ENCODE data around the gene CSTB.
A peak's percentile ranks its signal among the peaks of the same experiment; 100 is the strongest.

Gene CSTB

GRCh38 chr21:43783098-43783700 is 7.1 kb upstream of the CSTB start:
- H3K9me3 ChIP-seq (ENCODE audit: control insufficient read depth, insufficient read depth, low read length), result no peaks in the 10 kb centered on the region
- H3K4me1 ChIP-seq (ENCODE audit: control insufficient read depth, insufficient read depth, low read length), result no peaks in the 10 kb centered on the region
- no peak overlapping the region for H3K4me3 ChIP-seq (ENCODE audit: low read depth, low read length)
- H3K27me3 ChIP-seq (ENCODE audit: control insufficient read depth, insufficient read depth, low read length), result no peaks in the 10 kb centered on the region
- no peak overlapping the region for H3K9ac ChIP-seq (ENCODE audit: low read depth, low read length)
- H3K36me3 ChIP-seq (ENCODE audit: control insufficient read depth, insufficient read depth, low read length), result no peaks in the 10 kb centered on the region

GRCh38 chr21:43782431-43783097 is 6.5 kb upstream of the CSTB start:
- H3K36me3 ChIP-seq (ENCODE audit: control insufficient read depth, insufficient read depth, low read length), result no peaks in the 10 kb centered on the region
- no peaks in the 10 kb centered on the region for H3K27me3 ChIP-seq (ENCODE audit: control insufficient read depth, insufficient read depth, low read length)
- H3K4me1 ChIP-seq (ENCODE audit: control insufficient read depth, insufficient read depth, low read length), result no peaks in the 10 kb centered on the region
- H3K9ac ChIP-seq (ENCODE audit: low read depth, low read length), result no peak overlapping the region
- no peaks in the 10 kb centered on the region for H3K9me3 ChIP-seq (ENCODE audit: control insufficient read depth, insufficient read depth, low read length)
- no peak overlapping the region for H3K4me3 ChIP-seq (ENCODE audit: low read depth, low read length)

- Histone ChIP-seq H3K4me1 (ENCODE audit: control insufficient read depth, insufficient read depth, low read length) (no peaks in the 10 kb centered on the region), H3K9me3 (ENCODE audit: control insufficient read depth, insufficient read depth, low read length) (no peaks in the 10 kb centered on the region), H3K9ac (ENCODE audit: low read depth, low read length) (no peak overlapping the region), H3K4me3 (ENCODE audit: low read depth, low read length) (no peak overlapping the region), H3K36me3 (ENCODE audit: control insufficient read depth, insufficient read depth, low read length) (no peaks in the 10 kb centered on the region), H3K27me3 (ENCODE audit: control insufficient read depth, insufficient read depth, low read length) (no peaks in the 10 kb centered on the region)
Measured at GRCh38 chr21:43781846-43782245, 5.7 kb upstream of the CSTB start.

DNA sequence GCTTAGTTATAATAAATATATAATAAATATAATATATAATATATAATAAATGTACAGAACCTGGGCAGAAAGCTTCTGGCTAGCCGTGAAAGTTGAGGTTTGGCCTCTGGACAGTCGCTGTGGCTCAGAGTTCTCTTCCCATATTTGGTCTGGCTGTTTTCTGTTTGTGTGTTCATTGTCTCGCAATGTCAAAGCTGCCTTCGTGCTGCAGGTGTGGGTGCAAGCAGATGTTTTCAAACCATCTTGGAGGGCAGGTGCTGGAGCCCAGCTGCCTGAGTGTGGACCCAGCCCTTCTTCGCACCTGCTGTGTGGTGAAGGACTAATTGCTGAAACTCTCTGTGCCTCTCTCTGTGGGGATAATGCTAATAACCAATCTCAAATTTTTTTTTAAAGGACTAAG is 3.6 kb upstream of the CSTB start:
- Histone ChIP-seq H3K36me3 (ENCODE audit: control insufficient read depth, insufficient read depth, low read length) (no peaks in the 10 kb centered on the region), H3K4me3 (ENCODE audit: low read depth, low read length) (no peak overlapping the region), H3K4me1 (ENCODE audit: control insufficient read depth, insufficient read depth, low read length) (peaks cover 2% of the 10 kb centered on the region), H3K9ac (ENCODE audit: low read depth, low read length) (no peak overlapping the region), H3K9me3 (ENCODE audit: control insufficient read depth, insufficient read depth, low read length) (no peaks in the 10 kb centered on the region), H3K27me3 (ENCODE audit: control insufficient read depth, insufficient read depth, low read length) (no peaks in the 10 kb centered on the region)

- H3K9ac ChIP-seq (ENCODE audit: low read depth, low read length), result no peak overlapping the region
- no peak overlapping the region for H3K4me3 ChIP-seq (ENCODE audit: low read depth, low read length)
- no peaks in the 10 kb centered on the region for H3K27me3 ChIP-seq (ENCODE audit: control insufficient read depth, insufficient read depth, low read length)
- H3K4me1 ChIP-seq (ENCODE audit: control insufficient read depth, insufficient read depth, low read length), result peaks cover 2% of the 10 kb centered on the region
- peaks cover 7% of the 10 kb centered on the region for H3K36me3 ChIP-seq (ENCODE audit: control insufficient read depth, insufficient read depth, low read length)
- no peaks in the 10 kb centered on the region for H3K9me3 ChIP-seq (ENCODE audit: control insufficient read depth, insufficient read depth, low read length)
Measured at GRCh38 chr21:43778469-43779335, 2.6 kb upstream of the CSTB start.

DNA sequence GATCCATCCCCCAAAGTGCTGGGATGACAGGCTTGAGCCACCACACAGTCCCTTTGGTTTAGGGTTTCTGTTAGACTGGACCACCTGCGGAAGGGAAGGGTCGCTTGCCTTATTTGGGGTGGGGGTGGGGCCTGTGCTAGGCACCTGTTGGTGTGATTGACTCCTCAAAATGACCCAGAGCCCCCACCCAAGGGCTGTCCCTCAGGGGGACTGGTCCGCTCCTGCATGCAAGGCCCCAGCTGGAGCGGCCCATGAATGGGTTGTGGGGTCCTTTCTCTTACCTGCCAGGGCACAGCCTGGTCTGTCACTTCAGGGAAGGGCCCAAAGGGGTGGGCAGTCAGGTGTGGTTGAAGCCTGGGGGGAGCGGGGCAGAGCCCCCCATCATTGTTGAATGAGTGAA is 1.8 kb upstream of the CSTB start:
- Histone ChIP-seq H3K36me3 (ENCODE audit: control insufficient read depth, insufficient read depth, low read length) (peaks cover 13% of the 10 kb centered on the region), H3K4me1 (ENCODE audit: control insufficient read depth, insufficient read depth, low read length) (peaks cover 2% of the 10 kb centered on the region), H3K4me3 (ENCODE audit: low read depth, low read length) (no peak overlapping the region), H3K27me3 (ENCODE audit: control insufficient read depth, insufficient read depth, low read length) (no peaks in the 10 kb centered on the region), H3K9me3 (ENCODE audit: control insufficient read depth, insufficient read depth, low read length) (no peaks in the 10 kb centered on the region), H3K9ac (ENCODE audit: low read depth, low read length) (no peak overlapping the region)

DNA sequence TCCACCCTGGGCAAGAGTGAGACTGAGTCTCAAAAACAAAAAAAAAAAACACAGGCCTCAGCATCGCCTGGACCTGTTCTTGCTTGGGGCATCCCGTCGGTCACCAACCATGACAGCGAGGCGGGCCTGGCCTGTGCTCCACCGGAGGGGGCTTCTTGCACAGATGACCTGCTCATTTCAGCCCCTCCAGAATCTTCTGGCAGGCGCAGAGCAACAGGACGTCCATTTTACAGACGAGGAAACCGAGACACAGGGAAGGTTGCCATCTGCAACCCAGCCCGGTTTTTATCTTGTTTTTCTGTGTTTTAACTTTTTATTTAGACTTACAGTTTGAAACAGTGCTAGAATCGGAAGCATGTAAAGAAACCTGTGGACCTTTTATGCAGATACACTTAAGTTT is 918 bp downstream of the CSTB start:
- Histone ChIP-seq H3K9ac (ENCODE audit: low read depth, low read length) (no peak overlapping the region), H3K27me3 (ENCODE audit: control insufficient read depth, insufficient read depth, low read length) (no peaks in the 10 kb centered on the region), H3K4me3 (ENCODE audit: low read depth, low read length) (peak overlapping the region; percentile 78), H3K36me3 (ENCODE audit: control insufficient read depth, insufficient read depth, low read length) (peaks cover 13% of the 10 kb centered on the region), H3K9me3 (ENCODE audit: control insufficient read depth, insufficient read depth, low read length) (no peaks in the 10 kb centered on the region), H3K4me1 (ENCODE audit: control insufficient read depth, insufficient read depth, low read length) (peaks cover 2% of the 10 kb centered on the region)

DNA sequence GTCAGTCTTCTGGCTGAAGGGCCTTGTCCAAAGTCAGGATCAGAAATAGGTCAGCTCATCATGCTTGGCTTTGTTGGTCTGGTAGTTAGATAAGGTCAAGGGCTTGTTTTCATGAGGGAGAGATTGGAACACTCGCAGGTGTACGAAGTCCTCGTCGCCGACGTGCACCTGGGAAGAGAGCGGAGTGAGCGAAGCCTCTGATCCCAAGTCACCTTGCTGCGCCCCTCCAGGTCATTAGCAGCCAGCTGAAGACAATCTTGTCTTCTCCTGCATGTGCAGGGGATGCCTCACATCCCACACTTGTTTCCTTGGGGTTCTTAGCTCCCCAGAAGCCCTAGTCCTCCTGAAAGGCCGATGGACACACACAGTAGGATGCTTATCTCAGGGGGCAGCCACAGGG is 1.9 kb downstream of the CSTB start:
- no peaks in the 10 kb centered on the region for H3K9me3 ChIP-seq (ENCODE audit: control insufficient read depth, insufficient read depth, low read length)
- H3K36me3 ChIP-seq (ENCODE audit: control insufficient read depth, insufficient read depth, low read length), result peaks cover 13% of the 10 kb centered on the region
- no peaks in the 10 kb centered on the region for H3K27me3 ChIP-seq (ENCODE audit: control insufficient read depth, insufficient read depth, low read length)
- peaks cover 2% of the 10 kb centered on the region for H3K4me1 ChIP-seq (ENCODE audit: control insufficient read depth, insufficient read depth, low read length)
- no peak overlapping the region for H3K4me3 ChIP-seq (ENCODE audit: low read depth, low read length)
- no peak overlapping the region for H3K9ac ChIP-seq (ENCODE audit: low read depth, low read length)

- Histone ChIP-seq H3K36me3 (ENCODE audit: control insufficient read depth, insufficient read depth, low read length) (peaks cover 13% of the 10 kb centered on the region), H3K4me1 (ENCODE audit: control insufficient read depth, insufficient read depth, low read length) (peaks cover 2% of the 10 kb centered on the region), H3K27me3 (ENCODE audit: control insufficient read depth, insufficient read depth, low read length) (no peaks in the 10 kb centered on the region), H3K4me3 (ENCODE audit: low read depth, low read length) (no peak overlapping the region), H3K9me3 (ENCODE audit: control insufficient read depth, insufficient read depth, low read length) (no peaks in the 10 kb centered on the region), H3K9ac (ENCODE audit: low read depth, low read length) (no peak overlapping the region)
Measured at GRCh38 chr21:43772425-43772821, 3.7 kb downstream of the CSTB start.

DNA sequence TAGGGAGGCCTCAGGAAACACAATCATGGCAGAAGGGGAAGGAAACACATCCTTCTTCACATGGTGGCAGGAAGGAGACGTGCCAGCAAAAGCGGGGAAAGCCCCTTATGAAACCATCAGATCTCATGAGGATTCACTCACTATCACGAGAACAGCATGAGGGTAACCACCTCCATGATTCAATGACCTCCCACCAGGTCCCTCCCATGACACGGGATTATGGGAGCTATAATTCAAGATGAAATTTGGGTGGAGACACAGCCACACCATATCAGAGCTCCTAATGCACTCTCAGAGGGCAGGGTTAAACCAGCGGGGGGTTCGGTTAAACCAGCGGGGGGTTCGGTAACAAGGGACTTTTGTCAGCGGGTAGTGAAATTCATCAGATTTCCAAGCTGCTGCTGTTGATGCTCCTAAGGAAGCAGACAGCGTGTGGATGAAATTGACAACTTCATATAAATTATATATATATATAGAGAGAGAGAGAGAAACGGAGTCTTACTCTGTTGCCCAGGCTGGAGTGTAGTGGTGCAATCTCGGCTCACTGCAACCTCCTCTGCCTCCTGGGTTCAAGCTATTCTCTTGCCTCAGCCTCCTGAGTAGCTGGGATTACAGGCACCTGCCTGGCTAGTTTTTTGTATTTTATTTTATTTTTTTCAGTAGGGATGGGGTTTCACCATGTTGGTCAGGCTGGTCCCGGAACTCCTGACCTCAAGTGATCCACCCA is 4.2 kb downstream of the CSTB start:
- Histone ChIP-seq H3K4me3 (ENCODE audit: low read depth, low read length) (no peak overlapping the region), H3K9me3 (ENCODE audit: control insufficient read depth, insufficient read depth, low read length) (no peaks in the 10 kb centered on the region), H3K27me3 (ENCODE audit: control insufficient read depth, insufficient read depth, low read length) (no peaks in the 10 kb centered on the region), H3K4me1 (ENCODE audit: control insufficient read depth, insufficient read depth, low read length) (peaks cover 2% of the 10 kb centered on the region), H3K9ac (ENCODE audit: low read depth, low read length) (no peak overlapping the region), H3K36me3 (ENCODE audit: control insufficient read depth, insufficient read depth, low read length) (peaks cover 13% of the 10 kb centered on the region)

DNA sequence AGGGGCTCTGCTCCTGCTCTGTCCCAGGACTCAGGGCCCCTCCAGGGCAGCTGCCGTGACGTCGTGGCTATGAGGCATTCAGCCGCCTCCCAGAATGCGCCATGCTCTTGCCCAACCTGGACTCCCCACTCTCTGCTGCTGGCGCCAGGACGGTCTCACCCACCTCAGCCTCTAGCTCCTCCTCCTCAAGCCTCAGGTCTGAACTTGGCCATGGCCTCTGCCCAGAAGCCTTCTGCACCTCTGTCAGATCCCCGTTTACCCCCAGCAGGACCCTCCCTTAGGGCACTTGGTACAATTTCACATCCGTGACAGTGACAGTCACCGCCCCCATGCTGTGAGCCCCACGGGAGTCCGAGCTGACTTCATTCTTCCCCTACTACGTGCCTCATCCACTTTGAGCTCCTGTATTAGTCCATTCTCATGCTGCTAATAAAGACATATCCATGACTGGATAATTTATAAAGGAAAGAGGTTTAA is 4.9 kb downstream of the CSTB start:
- H3K4me1 ChIP-seq (ENCODE audit: control insufficient read depth, insufficient read depth, low read length), result peaks cover 2% of the 10 kb centered on the region
- H3K4me3 ChIP-seq (ENCODE audit: low read depth, low read length), result no peak overlapping the region
- no peaks in the 10 kb centered on the region for H3K27me3 ChIP-seq (ENCODE audit: control insufficient read depth, insufficient read depth, low read length)
- no peak overlapping the region for H3K9ac ChIP-seq (ENCODE audit: low read depth, low read length)
- H3K9me3 ChIP-seq (ENCODE audit: control insufficient read depth, insufficient read depth, low read length), result no peaks in the 10 kb centered on the region
- peaks cover 13% of the 10 kb centered on the region for H3K36me3 ChIP-seq (ENCODE audit: control insufficient read depth, insufficient read depth, low read length)
